Omental fat pad (tissue), 4 donors: ENCODE results near the gene FAM78B. TPM values are rescaled to one million over a fixed set of nuclear protein-coding genes. Genes with fewer than 3 reads are reported as not detected.

ENCODE experiments used
- ATAC-seq: fragments of 150-250 bp; one replicate; pipeline ENCODE4 v1.9.1; 2016; ENCODE audit warnings: mild to moderate bottlenecking, moderate library complexity; ENCODE audit not compliant: low FRiP score
- DNase-seq: peaks from one replicate; pipeline ENCODE4 v3.0.0-alpha.2; 2019; ENCODE audit warnings: low spot score
- total RNA-seq, 4 donors: library from RNA; depleted of rRNA; stranded (reverse); fragments of >200 nt; gene quantifications; one replicate each; pipeline ENCODE4 v1.1.0, GENCODE V29; 2016
- TF ChIP-seq, protein P1 (sequence below), 3 donors: fragments of 450-650 bp; IDR thresholded peaks; one replicate each; pipeline ENCODE4 v1.5.1; 2016 to 2017; ENCODE audit warnings: antibody characterized with exemption in 3 of 3, mild to moderate bottlenecking in 3 of 3, moderate library complexity in 2 of 3

Gene FAM78B
- total RNA-seq, 4 donors from 2014 or later: 1.1 to 2.0 (median 1.5) TPM

DNA sequence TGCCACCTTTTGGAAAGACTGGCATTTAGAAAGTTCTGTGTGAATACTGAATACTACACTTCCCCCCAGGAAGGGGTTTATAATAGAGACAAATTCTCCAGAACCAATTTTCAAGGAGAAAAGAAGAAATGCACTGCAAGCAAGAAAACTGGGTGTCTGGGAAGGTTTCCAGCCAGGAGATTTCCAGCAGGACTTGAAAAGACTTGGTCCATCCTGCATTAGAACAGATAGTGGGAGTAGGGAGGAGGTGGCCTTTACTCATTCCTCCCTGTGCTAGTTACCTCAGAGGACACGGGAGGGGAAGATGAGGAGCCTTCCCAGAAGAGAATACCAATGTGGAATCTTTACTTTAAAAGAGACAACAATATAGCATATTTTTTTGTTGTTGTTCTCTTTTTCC lies 52.4 kb downstream of the FAM78B start:
- ATAC-seq (no peak), DNase-seq (no peak)
- TF ChIP-seq, protein P1, sequence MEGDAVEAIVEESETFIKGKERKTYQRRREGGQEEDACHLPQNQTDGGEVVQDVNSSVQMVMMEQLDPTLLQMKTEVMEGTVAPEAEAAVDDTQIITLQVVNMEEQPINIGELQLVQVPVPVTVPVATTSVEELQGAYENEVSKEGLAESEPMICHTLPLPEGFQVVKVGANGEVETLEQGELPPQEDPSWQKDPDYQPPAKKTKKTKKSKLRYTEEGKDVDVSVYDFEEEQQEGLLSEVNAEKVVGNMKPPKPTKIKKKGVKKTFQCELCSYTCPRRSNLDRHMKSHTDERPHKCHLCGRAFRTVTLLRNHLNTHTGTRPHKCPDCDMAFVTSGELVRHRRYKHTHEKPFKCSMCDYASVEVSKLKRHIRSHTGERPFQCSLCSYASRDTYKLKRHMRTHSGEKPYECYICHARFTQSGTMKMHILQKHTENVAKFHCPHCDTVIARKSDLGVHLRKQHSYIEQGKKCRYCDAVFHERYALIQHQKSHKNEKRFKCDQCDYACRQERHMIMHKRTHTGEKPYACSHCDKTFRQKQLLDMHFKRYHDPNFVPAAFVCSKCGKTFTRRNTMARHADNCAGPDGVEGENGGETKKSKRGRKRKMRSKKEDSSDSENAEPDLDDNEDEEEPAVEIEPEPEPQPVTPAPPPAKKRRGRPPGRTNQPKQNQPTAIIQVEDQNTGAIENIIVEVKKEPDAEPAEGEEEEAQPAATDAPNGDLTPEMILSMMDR (IDR thresholded peaks at IDR 0.05): no peak

DNA sequence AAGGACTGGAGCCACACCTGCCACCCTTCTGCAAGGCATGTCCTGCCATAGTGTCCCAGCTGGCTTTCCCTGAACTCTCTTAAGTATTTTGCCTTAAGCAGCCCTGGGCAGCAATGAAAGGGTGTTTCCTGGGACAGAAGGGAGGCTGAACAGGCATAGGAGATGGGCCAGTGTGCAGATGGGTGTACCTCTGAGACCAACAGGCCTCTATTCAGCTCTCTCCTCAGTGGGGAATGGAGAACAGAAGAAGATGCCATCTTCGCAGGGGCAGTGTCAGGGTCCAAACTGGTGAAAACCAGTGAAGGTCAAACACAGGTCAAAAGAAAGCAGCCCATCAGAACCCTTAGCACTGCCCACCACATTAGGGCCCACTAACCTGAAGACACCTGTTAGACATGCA lies 53.2 kb downstream of the FAM78B start:
- no peak for DNase-seq
- TF ChIP-seq, protein P1 (IDR thresholded peaks at IDR 0.05): no peak
- no peak for ATAC-seq

DNA sequence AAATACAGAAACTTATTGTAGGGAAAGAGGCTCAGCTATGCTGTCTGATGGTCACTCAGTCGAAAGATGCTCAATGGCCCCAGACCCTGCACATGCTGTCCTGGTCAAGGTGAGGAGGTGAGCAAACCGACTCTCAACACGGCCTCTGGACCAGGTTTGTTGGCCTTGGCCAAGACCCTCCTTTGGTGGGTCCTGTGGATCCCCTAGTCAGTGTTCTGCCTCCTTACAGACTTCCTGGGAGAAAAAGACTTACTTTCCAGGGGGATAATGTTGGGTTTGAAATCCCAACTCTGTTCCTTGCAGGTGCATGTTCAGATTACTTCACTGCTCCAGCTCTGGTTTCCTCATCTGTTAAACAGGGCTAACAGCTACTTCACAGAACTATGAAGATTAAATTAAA lies 53.8 kb downstream of the FAM78B start:
- ATAC-seq (no peak), DNase-seq (no peak)
- TF ChIP-seq, protein P1 (IDR thresholded peaks at IDR 0.05): no peak

DNA sequence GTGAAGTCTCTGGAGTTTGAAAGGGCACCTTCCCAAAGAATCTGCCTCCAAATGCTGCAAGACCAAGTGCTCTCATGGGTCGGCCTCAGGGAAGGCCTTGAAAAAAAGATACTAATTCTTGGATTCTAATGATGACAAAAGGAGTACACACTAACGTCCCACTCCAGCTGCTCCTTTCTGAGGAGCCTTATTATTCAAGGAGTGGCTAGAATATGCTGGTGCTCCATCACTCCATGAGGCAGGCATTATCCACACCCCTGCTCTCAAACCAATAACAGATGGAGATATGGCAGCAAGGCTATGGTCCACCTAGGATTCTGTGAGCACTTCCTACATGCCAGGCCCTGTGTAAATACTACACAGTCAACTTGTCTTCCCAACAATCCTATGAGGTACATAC lies 54.4 kb downstream of the FAM78B start:
- no peak for ATAC-seq
- DNase-seq: no peak
- TF ChIP-seq, protein P1 (IDR thresholded peaks at IDR 0.05): no peak

DNA sequence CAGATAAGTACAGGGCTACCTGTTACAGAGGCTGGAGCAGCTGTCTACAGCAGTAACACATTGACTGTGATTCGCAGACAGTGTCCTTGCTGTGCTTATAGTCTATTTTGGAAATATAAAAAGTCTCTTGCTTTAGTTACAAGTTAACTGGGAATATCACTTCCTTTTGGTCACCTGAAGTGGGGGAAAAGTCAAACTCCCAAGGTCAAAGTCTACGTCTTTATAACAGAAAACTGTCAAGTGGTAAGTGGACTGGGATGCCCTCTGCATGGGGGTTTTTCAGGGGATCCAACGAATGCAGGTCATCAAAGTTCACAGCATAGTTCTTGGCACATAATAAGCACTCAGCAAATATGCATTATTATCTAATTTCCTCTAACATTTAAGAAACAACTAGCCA lies 55.4 kb downstream of the FAM78B start:
- TF ChIP-seq, protein P1 (IDR thresholded peaks at IDR 0.05): no peak
- ATAC-seq: no peak

DNA sequence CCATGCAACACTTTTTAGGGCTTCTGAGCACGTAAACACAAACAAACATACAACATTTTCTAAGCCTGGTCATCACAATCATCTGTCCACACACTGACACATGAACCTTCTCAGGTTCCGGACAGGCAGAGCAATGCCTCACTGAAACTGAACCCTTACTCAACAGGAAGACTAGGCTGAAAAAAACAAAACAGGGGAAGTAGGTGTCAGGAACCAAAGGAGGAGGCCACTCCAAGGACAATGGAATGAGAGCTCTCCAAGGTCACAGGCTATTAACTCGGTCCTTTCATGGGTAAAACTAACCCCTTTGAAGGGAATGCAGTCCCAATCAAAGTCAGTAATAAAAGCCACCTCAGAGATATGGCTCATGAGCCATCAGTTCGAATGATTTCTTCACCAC lies 76.6 kb downstream of the FAM78B start:
- TF ChIP-seq, protein P1 (IDR thresholded peaks at IDR 0.05): no peak
- DNase-seq (no peak), ATAC-seq (no peak)

More for the DNA sequence above, 55.4 kb downstream of the FAM78B start:
- DNase-seq: no peak

DNA sequence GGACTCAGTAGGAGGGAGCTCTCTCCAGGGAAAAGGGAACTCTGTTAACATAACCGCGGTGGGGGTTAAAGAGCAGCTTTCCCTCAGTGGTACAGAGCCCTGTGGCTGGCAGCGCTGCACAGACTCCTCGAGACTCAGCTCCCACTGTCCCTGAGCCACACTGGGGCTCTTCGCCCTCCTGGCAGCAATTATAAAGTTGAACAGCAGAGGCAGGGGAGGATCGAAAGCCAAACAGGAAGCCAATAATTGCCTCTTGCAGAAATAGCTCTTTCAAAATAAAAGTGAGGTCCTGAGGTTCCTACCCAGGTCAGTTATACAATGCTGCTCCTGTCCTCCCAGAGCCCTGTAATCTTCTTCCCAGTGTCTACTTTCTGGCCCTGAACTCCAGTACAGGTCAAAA lies 77.0 kb downstream of the FAM78B start:
- TF ChIP-seq, protein P1 (IDR thresholded peaks at IDR 0.05): no peak
- DNase-seq (no peak), ATAC-seq (no peak)
